Activated CD8-positive, alpha-beta T cell treated with anti-CD3 and anti-CD28 coated beads, Interleukin-2, amount 10 ng/mL, durations not matched to agents 7 days and 5 days (primary cell): ENCODE data around the gene DAB2IP. TPM values are rescaled to one million over a fixed set of nuclear protein-coding genes. Genes with fewer than 3 reads are reported as not detected.
A peak's percentile ranks its signal among the peaks of the same experiment; 100 is the strongest.

Experiments
- ATAC-seq: fragments of 150-1000 bp; cut with Tn5 transposase; one replicate; pipeline ENCODE4 v1.10.0; 2021; ENCODE audit warnings: moderate library complexity
- CTCF ChIA-PET: fragments of 350-600 bp; sonication (Branson Sonifier 250); formaldehyde crosslinking; loops from one replicate; lab custom pipeline; 2021; ENCODE audit warnings: antibody characterized with exemption; lab: Charles Lee
- POLR2A ChIA-PET: fragments of 350-600 bp; sonication (Branson Sonifier 250); formaldehyde crosslinking; loops from one replicate; lab custom pipeline; 2021; ENCODE audit warnings: antibody characterized with exemption; lab: Charles Lee
- DNase-seq: peaks from one replicate; pipeline ENCODE4 v3.0.0-alpha.2; 2020
- H3K27ac Mint-ChIP-seq: one replicate; pipeline ENCODE4 v1.8.0; 2021; ENCODE audit warnings: mild to moderate bottlenecking, mixed read lengths
- H3K27me3 Mint-ChIP-seq: one replicate; pipeline ENCODE4 v1.8.0; 2021; ENCODE audit warnings: low read depth, mixed read lengths
- H3K36me3 Mint-ChIP-seq: one replicate; pipeline ENCODE4 v1.8.0; 2021; ENCODE audit warnings: low read depth, mixed read lengths
- H3K4me1 Mint-ChIP-seq: one replicate; pipeline ENCODE4 v1.8.0; 2021; ENCODE audit warnings: low read depth, mixed read lengths
- H3K4me3 Mint-ChIP-seq: one replicate; pipeline ENCODE4 v1.8.0; 2021; ENCODE audit warnings: mild to moderate bottlenecking, mixed read lengths
- H3K9me3 Mint-ChIP-seq: one replicate; pipeline ENCODE4 v1.8.0; 2022; ENCODE audit warnings: mixed read lengths; ENCODE audit not compliant: insufficient read depth
- total RNA-seq, 2 experiments: library from RNA; stranded (reverse); gene quantifications; one replicate each; pipeline ENCODE4 v1.2.3, GENCODE V29; 2021

Gene DAB2IP
- total RNA-seq, 2 experiments from 2014 or later, result 0.08 to 0.13 TPM

DNA sequence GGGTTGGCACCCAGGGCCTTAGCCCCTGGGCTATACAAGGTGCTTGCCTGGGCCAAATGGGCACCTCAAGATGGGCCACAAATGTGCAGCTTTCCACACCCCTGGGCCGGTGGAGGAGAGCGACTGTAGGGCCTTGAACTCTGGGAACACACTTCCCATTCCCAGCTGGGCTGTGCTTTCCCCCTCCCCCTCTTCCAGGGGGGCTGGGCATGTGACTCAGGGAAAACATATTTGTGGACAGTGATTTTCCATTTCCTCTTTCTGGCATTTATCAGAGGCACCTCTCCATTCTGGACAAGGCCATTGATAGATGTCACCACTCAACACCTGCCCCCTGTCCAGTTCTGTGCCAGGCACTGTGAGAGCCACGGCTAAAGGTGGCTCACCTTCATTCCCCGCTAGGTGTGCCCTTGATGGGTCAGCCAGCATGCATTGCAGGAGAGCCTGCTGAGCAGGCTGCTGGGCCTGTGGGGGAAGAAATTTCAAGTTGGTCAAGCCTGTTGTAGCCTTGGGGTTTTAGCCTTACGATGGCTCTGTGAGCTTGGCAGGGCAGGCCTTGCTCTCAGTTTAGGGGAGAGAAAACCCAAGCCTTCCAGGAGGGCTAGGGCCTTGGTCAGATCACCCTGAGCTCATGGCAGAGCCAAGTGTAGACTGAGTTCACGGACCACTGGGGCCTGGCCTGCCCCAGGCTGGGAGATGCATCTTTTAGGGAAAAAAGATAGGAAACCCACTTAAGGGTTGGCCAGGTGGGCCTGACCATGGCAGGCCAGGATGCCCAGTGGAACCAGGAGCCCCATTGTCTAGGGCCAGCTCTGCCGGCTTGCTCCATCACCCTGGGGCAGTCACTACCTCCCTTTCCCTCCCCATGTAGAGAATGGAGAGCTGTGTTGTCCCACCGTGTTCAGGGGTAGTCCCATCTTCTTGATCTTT lies 113.9 kb downstream of the DAB2IP start:
- no peaks in the 10 kb centered on the region for H3K36me3 Mint-ChIP-seq

GRCh38 chr9:121766081-121766683 lies 114.7 kb downstream of the DAB2IP start:
- DNase-seq, result no peak
- H3K4me3 Mint-ChIP-seq, result no peak overlapping the region
- ChIA-PET POLR2A (no interaction called here), CTCF (no interaction called here)
- no peak for ATAC-seq
- H3K9me3 Mint-ChIP-seq, result no peaks in the 10 kb centered on the region
- H3K27ac Mint-ChIP-seq, result no peak overlapping the region
- H3K27me3 Mint-ChIP-seq, result no peaks in the 10 kb centered on the region
- H3K36me3 Mint-ChIP-seq, result no peaks in the 10 kb centered on the region
- H3K4me1 Mint-ChIP-seq, result no peaks in the 10 kb centered on the region

More for the DNA sequence above, 113.9 kb downstream of the DAB2IP start:
- peak; percentile 23 for ATAC-seq
- ChIA-PET POLR2A (no interaction called here), CTCF (no interaction called here)
- H3K27ac Mint-ChIP-seq, result no peak overlapping the region
- H3K4me3 Mint-ChIP-seq, result no peak overlapping the region
- no peaks in the 10 kb centered on the region for H3K27me3 Mint-ChIP-seq
- no peak for DNase-seq
- H3K9me3 Mint-ChIP-seq, result no peaks in the 10 kb centered on the region
- H3K4me1 Mint-ChIP-seq, result no peaks in the 10 kb centered on the region

DNA sequence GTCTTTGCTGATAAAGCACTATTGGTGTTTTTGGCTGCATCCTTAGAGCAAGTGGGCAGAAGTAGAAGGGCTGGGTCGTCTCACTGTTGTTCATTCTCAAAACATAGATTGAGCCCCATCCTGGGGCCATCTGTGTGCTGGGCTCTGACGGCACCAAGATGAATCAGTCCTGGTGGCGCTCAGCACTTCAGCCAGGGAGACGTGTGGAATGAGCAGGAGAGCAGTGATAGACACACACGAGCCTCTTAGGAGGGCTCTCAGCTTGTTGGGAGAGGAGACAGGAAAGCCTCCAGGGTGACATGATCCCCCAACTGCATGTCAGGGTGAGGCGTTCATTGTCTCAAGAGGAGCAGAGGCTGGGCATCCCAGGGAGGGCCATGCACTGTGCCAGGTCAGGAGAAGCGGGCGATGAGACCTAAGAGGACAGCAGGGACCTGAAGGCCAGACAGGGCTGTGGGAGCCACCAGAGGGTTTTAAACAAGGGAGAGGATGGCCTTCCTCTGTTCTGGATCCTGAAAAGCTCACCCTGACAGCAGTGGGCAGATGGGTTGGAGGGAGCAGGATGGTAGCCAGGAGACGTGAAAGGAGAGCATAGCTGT lies 115.8 kb downstream of the DAB2IP start:
- no peaks in the 10 kb centered on the region for H3K27me3 Mint-ChIP-seq
- no peak for ATAC-seq
- no peaks in the 10 kb centered on the region for H3K9me3 Mint-ChIP-seq
- DNase-seq, result no peak
- POLR2A ChIA-PET, result interaction anchor here (0.6 kb wide), 1 partner anchor 11 kb away, joined by 3 read pairs; no protein-coding TSS in a partner anchor
- CTCF ChIA-PET, result no interaction called here
- H3K4me1 Mint-ChIP-seq, result no peaks in the 10 kb centered on the region
- no peaks in the 10 kb centered on the region for H3K36me3 Mint-ChIP-seq
- H3K27ac Mint-ChIP-seq, result no peak overlapping the region
- no peak overlapping the region for H3K4me3 Mint-ChIP-seq

DNA sequence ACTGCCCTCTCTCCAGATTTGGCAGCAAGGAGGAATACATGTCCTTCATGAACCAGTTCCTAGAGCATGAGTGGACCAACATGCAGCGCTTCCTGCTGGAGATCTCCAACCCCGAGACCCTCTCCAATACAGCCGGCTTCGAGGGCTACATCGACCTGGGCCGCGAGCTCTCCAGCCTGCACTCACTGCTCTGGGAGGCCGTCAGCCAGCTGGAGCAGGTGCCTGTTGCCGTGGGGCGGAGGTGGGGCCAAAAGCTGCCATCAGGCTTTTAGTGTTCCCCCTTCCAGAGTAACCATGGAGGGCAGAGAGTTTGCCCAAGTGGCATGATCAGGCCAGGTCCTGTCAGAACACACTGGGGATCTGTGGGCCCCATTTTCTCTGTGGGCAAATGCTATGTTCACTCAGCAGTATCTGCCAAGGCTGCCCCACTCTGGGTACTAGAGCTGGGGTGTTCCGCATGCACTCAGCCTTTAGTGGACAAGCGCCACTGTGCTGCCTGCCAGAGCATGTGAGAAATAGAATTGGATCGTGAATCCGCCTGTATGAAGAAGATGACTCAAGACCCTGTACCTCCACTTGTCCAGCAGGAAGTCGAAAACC lies 117.1 kb downstream of the DAB2IP start:
- H3K4me1 Mint-ChIP-seq, result no peaks in the 10 kb centered on the region
- DNase-seq (no peak), ATAC-seq (no peak)
- H3K27ac Mint-ChIP-seq, result no peak overlapping the region
- ChIA-PET POLR2A (no interaction called here), CTCF (no interaction called here)
- no peaks in the 10 kb centered on the region for H3K9me3 Mint-ChIP-seq
- H3K36me3 Mint-ChIP-seq, result no peaks in the 10 kb centered on the region
- H3K27me3 Mint-ChIP-seq, result no peaks in the 10 kb centered on the region
- no peak overlapping the region for H3K4me3 Mint-ChIP-seq

DNA sequence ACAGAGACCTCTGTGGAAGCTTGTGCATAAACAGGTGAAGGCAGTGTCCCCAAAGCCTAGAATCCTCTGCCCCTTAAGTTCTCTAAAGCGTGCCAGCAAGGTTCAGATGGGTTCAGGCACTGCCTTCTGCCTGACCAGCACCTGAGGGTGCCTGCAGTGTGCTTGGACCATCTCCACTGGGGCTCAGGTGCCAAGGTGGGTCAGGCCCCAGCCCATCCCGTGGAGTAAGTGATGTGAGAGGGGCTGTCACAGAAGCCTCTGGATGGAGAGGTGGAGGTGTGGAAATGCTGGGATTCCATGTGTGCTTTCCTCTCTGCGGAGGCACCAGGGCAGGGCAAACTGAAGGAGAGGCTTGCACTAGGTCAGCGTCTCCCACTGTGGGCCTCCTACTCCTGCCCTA lies 118.5 kb downstream of the DAB2IP start:
- POLR2A ChIA-PET, result no interaction called here
- ATAC-seq (no peak), DNase-seq (no peak)
- Mint-ChIP-seq H3K36me3 (no peaks in the 10 kb centered on the region), H3K27ac (no peak overlapping the region), H3K9me3 (no peaks in the 10 kb centered on the region), H3K4me3 (no peak overlapping the region), H3K4me1 (no peaks in the 10 kb centered on the region), H3K27me3 (no peaks in the 10 kb centered on the region)
- CTCF ChIA-PET, result no interaction called here

DNA sequence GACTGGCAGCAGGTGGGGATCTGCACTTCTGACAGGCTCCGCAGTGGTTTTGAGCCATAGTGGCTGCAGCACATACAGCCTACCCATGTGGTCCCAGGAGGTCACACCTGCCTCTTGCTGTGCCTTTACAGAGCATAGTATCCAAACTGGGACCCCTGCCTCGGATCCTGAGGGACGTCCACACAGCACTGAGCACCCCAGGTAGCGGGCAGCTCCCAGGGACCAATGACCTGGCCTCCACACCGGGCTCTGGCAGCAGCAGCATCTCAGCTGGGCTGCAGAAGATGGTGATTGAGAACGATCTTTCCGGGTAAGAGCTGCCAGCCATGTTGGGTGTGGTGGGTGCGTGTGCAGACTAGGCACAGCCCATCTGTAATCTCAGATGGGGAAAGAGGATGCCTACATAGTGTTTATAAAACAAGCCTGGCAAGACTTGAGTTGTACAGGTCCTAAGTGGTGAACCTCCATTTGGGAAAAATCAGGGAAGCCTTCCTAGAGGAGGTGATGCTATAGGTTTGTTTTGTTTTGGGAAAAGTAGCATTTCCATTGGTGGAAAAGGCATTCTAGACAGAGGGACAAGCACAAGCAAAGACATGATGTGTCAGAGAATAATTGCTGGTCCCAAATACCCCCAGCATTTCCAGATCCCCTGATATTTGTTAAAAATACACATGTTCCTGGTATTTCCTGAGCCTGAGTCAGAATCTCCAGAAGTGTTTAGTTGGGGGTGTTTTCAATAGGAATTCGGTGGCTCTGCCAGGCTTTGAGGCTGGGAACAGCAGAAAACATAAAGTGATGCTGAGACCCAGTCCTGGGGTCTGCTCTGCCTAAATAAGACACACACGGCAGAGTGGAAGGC lies 119.2 kb downstream of the DAB2IP start:
- Mint-ChIP-seq H3K4me3 (no peak overlapping the region), H3K27me3 (no peaks in the 10 kb centered on the region), H3K27ac (no peak overlapping the region), H3K9me3 (no peaks in the 10 kb centered on the region), H3K4me1 (no peaks in the 10 kb centered on the region), H3K36me3 (no peaks in the 10 kb centered on the region)
- CTCF ChIA-PET, result no interaction called here
- POLR2A ChIA-PET, result no interaction called here
- DNase-seq, result no peak
- ATAC-seq, result no peak

- DNase-seq, result no peak
- H3K27me3 Mint-ChIP-seq, result no peaks in the 10 kb centered on the region
- H3K36me3 Mint-ChIP-seq, result no peaks in the 10 kb centered on the region
- H3K4me3 Mint-ChIP-seq, result no peak overlapping the region
- ATAC-seq, result no peak
- H3K4me1 Mint-ChIP-seq, result no peaks in the 10 kb centered on the region
- H3K9me3 Mint-ChIP-seq, result no peaks in the 10 kb centered on the region
- CTCF ChIA-PET, result no interaction called here
- no peak overlapping the region for H3K27ac Mint-ChIP-seq
- POLR2A ChIA-PET, result no interaction called here
Measured at GRCh38 chr9:121771418-121771817, 120.0 kb downstream of the DAB2IP start.

DNA sequence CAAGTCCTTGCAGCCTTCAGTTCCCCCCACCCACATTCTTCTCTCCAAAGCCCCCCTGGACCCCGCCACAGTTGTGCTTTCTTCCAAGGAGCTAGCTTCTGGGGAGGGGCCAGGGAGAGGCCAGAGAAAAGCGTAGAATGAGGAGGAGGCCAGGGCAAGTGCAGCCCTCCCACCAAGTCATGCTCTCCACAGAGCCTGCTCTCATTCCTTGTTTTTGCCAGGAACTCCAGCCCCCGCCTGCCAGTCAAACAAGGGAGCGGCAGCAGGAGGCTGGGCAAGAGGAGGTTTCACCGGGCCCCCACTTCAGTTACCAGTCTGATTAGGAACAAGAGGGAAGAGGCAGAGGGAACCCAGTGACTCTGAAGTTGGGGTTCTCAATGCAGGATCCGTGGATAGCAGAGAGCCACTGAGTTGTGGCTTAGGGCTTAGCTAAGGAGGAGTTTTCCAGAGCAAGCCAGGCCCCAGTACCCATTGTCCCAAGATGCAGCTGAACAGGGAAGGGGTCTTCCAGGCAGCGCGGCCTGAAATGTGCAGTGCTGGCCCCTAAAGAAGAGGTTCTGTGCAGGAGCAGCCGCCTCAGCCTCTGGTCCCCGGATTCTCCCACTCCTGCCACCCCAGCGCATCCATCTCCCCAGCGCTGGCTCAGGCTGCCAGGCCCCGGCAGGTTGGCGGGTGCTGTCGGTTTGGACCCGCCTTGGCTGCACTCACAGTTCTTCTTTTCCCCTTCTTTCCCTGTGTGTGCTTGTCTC lies 120.6 kb downstream of the DAB2IP start:
- no peaks in the 10 kb centered on the region for H3K4me1 Mint-ChIP-seq
- H3K27me3 Mint-ChIP-seq, result no peaks in the 10 kb centered on the region
- ChIA-PET POLR2A (interaction anchor here (0.6 kb wide), 1 partner anchor 13 kb away, joined by 5 read pairs; no protein-coding TSS in a partner anchor), CTCF (no interaction called here)
- no peak for ATAC-seq
- no peaks in the 10 kb centered on the region for H3K36me3 Mint-ChIP-seq
- DNase-seq, result no peak
- H3K9me3 Mint-ChIP-seq, result no peaks in the 10 kb centered on the region
- no peak overlapping the region for H3K4me3 Mint-ChIP-seq
- no peak overlapping the region for H3K27ac Mint-ChIP-seq

DNA sequence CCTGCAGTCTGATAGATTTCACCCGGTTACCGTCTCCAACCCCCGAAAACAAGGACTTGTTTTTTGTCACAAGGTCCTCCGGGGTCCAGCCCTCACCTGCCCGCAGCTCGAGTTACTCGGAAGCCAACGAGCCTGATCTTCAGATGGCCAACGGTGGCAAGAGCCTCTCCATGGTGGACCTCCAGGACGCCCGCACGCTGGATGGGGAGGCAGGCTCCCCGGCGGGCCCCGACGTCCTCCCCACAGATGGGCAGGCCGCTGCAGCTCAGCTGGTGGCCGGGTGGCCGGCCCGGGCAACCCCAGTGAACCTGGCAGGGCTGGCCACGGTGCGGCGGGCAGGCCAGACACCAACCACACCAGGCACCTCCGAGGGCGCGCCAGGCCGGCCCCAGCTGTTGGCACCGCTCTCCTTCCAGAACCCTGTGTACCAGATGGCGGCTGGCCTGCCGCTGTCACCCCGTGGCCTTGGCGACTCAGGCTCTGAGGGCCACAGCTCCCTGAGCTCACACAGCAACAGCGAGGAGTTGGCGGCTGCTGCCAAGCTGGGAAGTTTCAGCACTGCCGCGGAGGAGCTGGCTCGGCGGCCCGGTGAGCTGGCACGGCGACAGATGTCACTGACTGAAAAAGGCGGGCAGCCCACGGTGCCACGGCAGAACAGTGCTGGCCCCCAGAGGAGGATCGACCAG lies 121.3 kb downstream of the DAB2IP start:
- Mint-ChIP-seq H3K9me3 (no peaks in the 10 kb centered on the region), H3K4me1 (no peaks in the 10 kb centered on the region), H3K27me3 (no peaks in the 10 kb centered on the region), H3K27ac (no peak overlapping the region), H3K36me3 (no peaks in the 10 kb centered on the region), H3K4me3 (no peak overlapping the region)
- CTCF ChIA-PET, result no interaction called here
- ATAC-seq, result no peak
- DNase-seq, result no peak
- POLR2A ChIA-PET, result no interaction called here

DNA sequence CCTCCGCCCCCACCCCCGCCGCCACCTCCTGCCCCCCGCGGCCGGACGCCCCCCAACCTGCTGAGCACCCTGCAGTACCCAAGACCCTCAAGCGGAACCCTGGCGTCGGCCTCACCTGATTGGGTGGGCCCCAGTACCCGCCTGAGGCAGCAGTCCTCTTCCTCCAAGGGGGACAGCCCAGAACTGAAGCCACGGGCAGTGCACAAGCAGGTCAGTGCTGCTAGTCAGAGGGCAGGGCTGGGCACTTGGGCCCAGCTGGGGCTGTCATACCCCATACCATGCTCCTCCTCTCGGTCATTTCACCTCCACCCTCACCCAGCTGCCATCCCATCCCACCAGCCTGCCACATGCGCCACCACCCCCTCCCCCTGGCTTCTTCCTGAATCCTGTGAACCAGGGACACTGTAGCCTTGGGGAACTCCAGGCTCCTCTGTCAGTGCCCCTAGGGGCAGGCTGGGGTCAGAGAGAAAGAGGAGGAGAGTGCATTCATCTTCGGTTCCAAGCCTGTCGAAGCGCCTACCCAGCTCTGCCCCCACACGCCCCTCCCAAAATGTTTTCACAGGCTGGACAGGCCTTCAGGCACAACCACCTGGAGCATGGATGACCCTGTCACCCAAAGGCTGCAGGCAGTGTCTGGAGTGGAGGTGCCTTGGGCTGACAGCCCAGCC lies 122.0 kb downstream of the DAB2IP start:
- DNase-seq (no peak), ATAC-seq (no peak)
- peaks cover 1% of the 10 kb centered on the region for H3K27me3 Mint-ChIP-seq
- no peaks in the 10 kb centered on the region for H3K4me1 Mint-ChIP-seq
- CTCF ChIA-PET, result no interaction called here
- POLR2A ChIA-PET, result no interaction called here
- H3K9me3 Mint-ChIP-seq, result no peaks in the 10 kb centered on the region
- H3K4me3 Mint-ChIP-seq, result no peak overlapping the region
- H3K27ac Mint-ChIP-seq, result no peak overlapping the region
- H3K36me3 Mint-ChIP-seq, result no peaks in the 10 kb centered on the region
